HG02870 (cell line): ENCODE data around the gene RFPL3.
"Not testable (repeated sequence)": the region's sequence is repeated elsewhere in the genome, so short reads cannot be mapped to it uniquely, and the experiment has no call there.

Source experiments
- ATAC-seq: cut with Tn5 transposase; IDR thresholded peaks from one replicate; pipeline ENCODE4 v1.9.1; 2021; ENCODE audit warnings: mild to moderate bottlenecking, moderate library complexity; ENCODE audit not compliant: unreplicated experiment

Gene RFPL3

GRCh38 chr22:32329202-32329645 lies 28.4 kb upstream of the RFPL3 start:
- no peak for ATAC-seq

- ATAC-seq, result no peak
Observed at GRCh38 chr22:32331236-32331917, 26.3 kb upstream of the RFPL3 start.

GRCh38 chr22:32331918-32332725 lies 25.5 kb upstream of the RFPL3 start:
- ATAC-seq, result no peak

- no peak for ATAC-seq
Observed at GRCh38 chr22:32333141-32333768, 24.4 kb upstream of the RFPL3 start.

GRCh38 chr22:32333769-32334659 lies 23.7 kb upstream of the RFPL3 start:
- no peak for ATAC-seq

GRCh38 chr22:32334660-32335365 lies 22.9 kb upstream of the RFPL3 start:
- no peak for ATAC-seq

- ATAC-seq, result no peak
Observed at GRCh38 chr22:32335471-32335870, 22.2 kb upstream of the RFPL3 start.

GRCh38 chr22:32336121-32336603 lies 21.5 kb upstream of the RFPL3 start:
- no peak for ATAC-seq

- no peak for ATAC-seq
Observed at GRCh38 chr22:32336771-32337424, 20.8 kb upstream of the RFPL3 start.

- not testable (repeated sequence) for ATAC-seq
Observed at GRCh38 chr22:32337425-32337824, 20.2 kb upstream of the RFPL3 start.

- ATAC-seq, result no peak
Observed at GRCh38 chr22:32338757-32339156, 18.9 kb upstream of the RFPL3 start.

- ATAC-seq, result no peak
Observed at GRCh38 chr22:32339190-32340012, 18.3 kb upstream of the RFPL3 start.

- ATAC-seq, result no peak
Observed at GRCh38 chr22:32340411-32340810, 17.3 kb upstream of the RFPL3 start.

GRCh38 chr22:32341122-32341740 lies 16.4 kb upstream of the RFPL3 start:
- ATAC-seq, result no peak

GRCh38 chr22:32342977-32343376 lies 14.7 kb upstream of the RFPL3 start:
- no peak for ATAC-seq

GRCh38 chr22:32343941-32344340 lies 13.7 kb upstream of the RFPL3 start:
- no peak for ATAC-seq

GRCh38 chr22:32348031-32348611 lies 9.5 kb upstream of the RFPL3 start:
- ATAC-seq, result no peak

- ATAC-seq, result not testable (repeated sequence)
Observed at GRCh38 chr22:32351875-32352274, 5.8 kb upstream of the RFPL3 start.
